K562 (cell line): ENCODE data around the gene SPOCK2. TPM values are rescaled to one million over a fixed set of nuclear protein-coding genes. Genes with fewer than 3 reads are reported as not detected.
A peak's percentile ranks its signal among the peaks of the same experiment; 100 is the strongest.

Experiments
- CCNT2 ChIP-seq: IDR thresholded peaks from 2 replicates; pipeline ENCODE4 v1.6.1; 2011; ENCODE audit warnings: borderline replicate concordance, low read depth, mild to moderate bottlenecking, moderate library complexity, mixed read lengths, low read length; ENCODE audit not compliant: insufficient read length; ENCODE audit errors: extremely low read depth
- CHD1 ChIP-seq: fragments of 200-600 bp; sonication (generic); IDR thresholded peaks from one replicate; pipeline ENCODE4 v1.6.1; 2012; ENCODE audit warnings: mild to moderate bottlenecking, moderate library complexity, low read length, inconsistent platforms
- CTCF ChIP-seq, 3 experiments: IDR thresholded peaks in 2 of 3; conservative IDR thresholded peaks in 1 of 3; 2 replicates each; pipeline ENCODE4 v1.5.1; 2011 to 2012; ENCODE audit warnings: low read length in 3 of 3, mild to moderate bottlenecking in 3 of 3, control low read depth in 2 of 3, improper control_type of control experiment in 1 of 3, inconsistent platforms in 1 of 3, low read depth in 1 of 3, mixed read lengths in 1 of 3, moderate library complexity in 1 of 3; ENCODE audit not compliant: insufficient read depth in 2 of 3
- DEAF1 ChIP-seq: fragments of 450-650 bp; formaldehyde crosslinking; IDR thresholded peaks from 2 replicates; pipeline ENCODE4 v1.4.0; 2020; ENCODE audit warnings: mild to moderate bottlenecking, moderate library complexity
- ETS1 ChIP-seq: conservative IDR thresholded peaks from 2 replicates; pipeline ENCODE4 v1.6.1; 2011; ENCODE audit warnings: low read depth, mild to moderate bottlenecking, low read length; ENCODE audit not compliant: control insufficient read depth
- HNRNPH1 ChIP-seq: fragments of 200-400 bp; formaldehyde crosslinking; optimal IDR thresholded peaks from 2 replicates; pipeline ENCODE3; 2017; ENCODE audit warnings: low read depth, mild to moderate bottlenecking, low read length, moderate library complexity
- POLR2A ChIP-seq: fragments of 450-650 bp; conservative IDR thresholded peaks from 2 replicates; pipeline ENCODE4 v1.6.1; 2016
- RBM25 ChIP-seq: fragments of 200-400 bp; formaldehyde crosslinking; IDR thresholded peaks from 2 replicates; pipeline ENCODE4 v1.6.1; 2018; ENCODE audit warnings: low read length, low read depth, moderate library complexity; ENCODE audit not compliant: severe bottlenecking
- THRA ChIP-seq: fragments of 450-650 bp; IDR thresholded peaks from 2 replicates; pipeline ENCODE4 v1.6.1; 2017; ENCODE audit warnings: mild to moderate bottlenecking, moderate library complexity
- TRIM28 ChIP-seq: fragments of 450-650 bp; IDR thresholded peaks from 2 replicates; pipeline ENCODE4 v1.6.1; 2017
- ZFP30 ChIP-seq: fragments of 250-450 bp; sonication (Bioruptor Pico); IDR thresholded peaks from 2 replicates; pipeline ENCODE4 v1.8.0; 2022; ENCODE audit warnings: moderate library complexity, mild to moderate bottlenecking, inconsistent platforms, borderline replicate concordance
- ZNF174 ChIP-seq: fragments of 250-450 bp; sonication (Bioruptor Pico); IDR thresholded peaks from 2 replicates; pipeline ENCODE4 v1.4.0; 2020; ENCODE audit warnings: mild to moderate bottlenecking
- ZNF311 ChIP-seq: fragments of 250-450 bp; sonication (Bioruptor Pico); IDR thresholded peaks from 2 replicates; pipeline ENCODE4 v1.4.0; 2020; ENCODE audit warnings: mild to moderate bottlenecking, moderate library complexity
- ZNF609 ChIP-seq: sonication (generic); formaldehyde crosslinking; IDR thresholded peaks from 2 replicates; pipeline ENCODE4 v1.8.1; 2023; ENCODE audit warnings: missing genetic modification reagents, mild to moderate bottlenecking, borderline replicate concordance
- ZNF639 ChIP-seq, 2 experiments: fragments of 200-800 bp in 1 of 2; sonication (Bioruptor generic) in 1 of 2; sonication (generic) in 1 of 2; formaldehyde crosslinking in 1 of 2; IDR thresholded peaks in 1 of 2; conservative IDR thresholded peaks in 1 of 2; 2 replicates each; pipeline versions ENCODE4 v1.5.0 to v1.6.1; 2016 to 2020; ENCODE audit warnings: missing compliant biosample characterization in 1 of 2, missing genetic modification characterization in 1 of 2, missing genetic modification reagents in 1 of 2
- polyA plus RNA-seq, 8 experiments: library from polyadenylated mRNA; depleted of rRNA in 4 of 8; stranded (reverse) in 5 of 8; unstranded in 3 of 8; fragments of >200 nt; fragmentation: Nextera tagmentation in 2 of 8; fragmentation: Illumina TruSeq in 1 of 8; extraction: Ambion mirVana in 2 of 8; extraction: Trizol in 1 of 8; gene quantifications; 2 replicates each; pipeline versions ENCODE4 v1.2.1 to v1.2.3, GENCODE V29; 2011 to 2014; ENCODE audit warnings: inconsistent platforms in 1 of 8, missing spikeins in 1 of 8
- total RNA-seq, 7 experiments: library from RNA; depleted of rRNA in 6 of 7; stranded (reverse); fragments of >200 nt in 6 of 7; fragmentation: Illumina TruSeq in 2 of 7; extraction: Trizol in 2 of 7; gene quantifications; 2 replicates each; pipeline versions ENCODE4 v1.2.1 to v1.2.3, GENCODE V29; 2011 to 2021; ENCODE audit warnings: low replicate concordance in 1 of 7

Gene SPOCK2
- total and polyA plus RNA-seq, 9 of the 15 experiments (the other 6 are each of a cell fraction or from before 2014, with no cell fraction given), result 0.04 to 0.86 (median 0.11) TPM; not detected in 2

- TF ChIP-seq ZNF639 (CRISPR knock-in tag; conservative IDR thresholded peaks at IDR 0.05 in 1 of 2, IDR thresholded peaks at IDR 0.05 in 1 of 2) (no peak), RBM25 (peak; percentile 43), DEAF1 (CRISPR knock-in tag) (no peak), ZFP30 (peak; percentile 76; the same call in 1 of the 2 replicates), HNRNPH1 (no peak), TRIM28 (peak; percentile 66; the same call in 1 of the 2 replicates), ZNF174 (CRISPR knock-in tag) (no peak), THRA (no peak), POLR2A (no peak), CCNT2 (no peak), ZNF609 (no peak), CTCF (IDR thresholded peaks at IDR 0.05 in 2 of 3, conservative IDR thresholded peaks at IDR 0.05 in 1 of 3; ENCODE audit: insufficient read depth in 2 of 3, low read depth in 1 of 3, low read length in 3 of 3) (no peak), ETS1 (no peak), CHD1 (no peak), ZNF311 (CRISPR knock-in tag) (no peak)
These were observed 28.0 kb upstream of the SPOCK2 start (continued) for GRCh38 chr10:72116372-72116771.
